ENCODE measurements around the gene ZNF181.
A peak's percentile ranks its signal among the peaks of the same experiment; 100 is the strongest.

The ZNF181 gene

DNA sequence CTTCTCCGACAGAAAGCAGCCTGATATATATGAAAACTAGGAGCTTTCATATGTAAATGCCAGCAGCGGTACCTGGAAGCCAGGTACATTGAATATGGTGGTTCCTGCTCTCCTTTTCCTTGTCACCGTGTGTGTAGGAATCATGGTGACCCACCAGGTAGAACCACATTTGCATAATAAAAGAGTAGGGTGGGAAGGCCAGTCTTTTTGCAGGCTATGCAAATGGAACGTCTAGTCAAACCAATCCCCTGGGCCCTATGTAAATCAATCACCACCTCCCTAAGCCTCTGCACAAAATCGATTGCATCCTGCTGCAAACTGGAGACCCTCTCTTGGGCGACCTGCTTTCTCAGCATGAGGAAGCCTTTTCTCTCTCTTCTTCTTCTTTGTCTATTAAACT is 22.2 kb upstream of the ZNF181 start:
- H3K27me3 ChIP-seq (ENCODE audit: insufficient read depth, low read length): no peaks in the 10 kb centered on the region
- no peak for DNase-seq
- no CpG with 5 or more reads among the region's 6 CpGs for WGBS (ENCODE audit: extremely low coverage, insufficient coverage, insufficient read length)

DNA sequence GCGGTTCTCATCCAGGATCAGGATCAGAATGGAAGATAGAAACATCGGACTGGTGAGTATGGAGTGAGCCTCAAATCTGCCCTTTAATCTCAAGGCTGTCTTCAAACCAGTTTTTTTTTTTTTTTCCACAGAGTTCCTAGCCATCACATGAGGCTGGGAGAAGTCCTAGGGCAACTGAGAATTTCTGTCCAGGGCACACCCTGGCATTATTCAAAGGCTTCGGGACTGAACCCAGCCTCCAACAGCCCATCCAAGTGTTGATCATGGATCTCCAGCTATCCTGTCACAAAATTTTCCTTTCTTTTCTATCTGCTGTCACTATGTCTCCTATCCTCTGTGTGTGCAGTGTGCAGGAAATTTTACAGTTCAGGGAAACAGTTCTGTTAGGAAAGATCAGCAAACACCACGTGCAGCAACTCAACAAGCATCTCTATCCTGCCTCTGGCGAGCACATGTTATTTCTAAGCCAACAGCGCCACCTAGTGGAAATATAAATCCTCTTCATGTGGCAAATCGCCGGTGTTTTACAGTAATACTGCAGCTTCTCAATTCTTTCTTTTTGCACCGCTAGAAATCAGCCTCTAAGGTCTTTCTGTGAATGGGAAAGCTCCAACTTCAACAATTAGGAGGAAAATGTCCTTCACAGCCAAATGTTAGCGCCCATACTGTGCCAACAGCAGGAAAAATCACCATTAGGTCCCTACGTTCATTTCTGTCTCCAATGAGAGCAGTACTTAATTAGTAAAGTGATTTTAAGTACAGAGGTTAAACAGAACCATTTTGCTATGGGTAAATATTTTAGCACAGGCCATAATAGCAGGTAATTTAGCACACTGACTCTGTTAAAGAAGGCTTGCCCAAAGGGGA is 21.4 kb upstream of the ZNF181 start:
- Histone ChIP-seq H2BK5ac (ENCODE audit: low read depth, low read length, poor library complexity) (no peak overlapping the region), H2AFZ (ENCODE audit: insufficient read depth, low read length, poor library complexity) (no peak overlapping the region), H4K8ac (ENCODE audit: low read depth, low read length) (no peak overlapping the region), H3K4me1 (ENCODE audit: control insufficient read depth in 1 of 2, insufficient read depth in 2 of 2, low read length in 2 of 2) (no peaks in the 10 kb centered on the region), H3K4me3 (ENCODE audit: low read depth, low read length) (no peak overlapping the region), H2AK5ac (ENCODE audit: low read length) (no peak overlapping the region), H3K79me1 (ENCODE audit: low read length) (no peaks in the 10 kb centered on the region), H3K4ac (ENCODE audit: low read depth, low read length) (no peak overlapping the region), H4K91ac (ENCODE audit: low read depth, low read length) (no peak overlapping the region), H3K23ac (ENCODE audit: low read length) (no peak overlapping the region), H3K36me3 (ENCODE audit: control insufficient read depth in 1 of 2, insufficient read depth in 2 of 2, low read length in 2 of 2) (no peaks in the 10 kb centered on the region), H3K79me2 (ENCODE audit: control insufficient read depth, insufficient read depth, low read length, poor library complexity) (no peaks in the 10 kb centered on the region), H3K4me2 (ENCODE audit: low read length) (no peak overlapping the region), H3K18ac (ENCODE audit: low read length) (no peak overlapping the region), H3K9ac (ENCODE audit: low read length) (no peak overlapping the region), H2BK120ac (ENCODE audit: insufficient read depth, low read length, poor library complexity) (no peak overlapping the region), H4K12ac (ENCODE audit: low read depth, low read length) (no peak overlapping the region), H3K27ac (ENCODE audit: low read depth, low read length) (no peak overlapping the region), H2BK12ac (ENCODE audit: low read length) (no peak overlapping the region), H3K14ac (ENCODE audit: low read length) (no peak overlapping the region), H3K9me3 (ENCODE audit: insufficient read depth, low read depth, low read length) (peaks cover 15% of the 10 kb centered on the region), H3K27me3 (ENCODE audit: insufficient read depth, low read length) (no peaks in the 10 kb centered on the region)
- peak; percentile 57 to 89 for DNase-seq
- no CpG with 5 or more reads among the region's 11 CpGs for WGBS (ENCODE audit: extremely low coverage, insufficient coverage, insufficient read length)

More for the DNA sequence above, 22.2 kb upstream of the ZNF181 start:
- Histone ChIP-seq H3K36me3 (ENCODE audit: control insufficient read depth in 1 of 2, insufficient read depth in 2 of 2, low read length in 2 of 2) (no peaks in the 10 kb centered on the region), H4K91ac (ENCODE audit: low read depth, low read length) (no peak overlapping the region), H2AFZ (ENCODE audit: insufficient read depth, low read length, poor library complexity) (no peak overlapping the region), H3K23ac (ENCODE audit: low read length) (no peak overlapping the region), H3K9ac (ENCODE audit: low read length) (no peak overlapping the region), H2BK12ac (ENCODE audit: low read length) (no peak overlapping the region), H3K4ac (ENCODE audit: low read depth, low read length) (no peak overlapping the region), H3K79me1 (ENCODE audit: low read length) (no peaks in the 10 kb centered on the region), H3K4me2 (ENCODE audit: low read length) (no peak overlapping the region), H3K9me3 (ENCODE audit: insufficient read depth, low read depth, low read length) (peaks cover 17% of the 10 kb centered on the region), H3K4me1 (ENCODE audit: control insufficient read depth in 1 of 2, insufficient read depth in 2 of 2, low read length in 2 of 2) (no peaks in the 10 kb centered on the region), H4K8ac (ENCODE audit: low read depth, low read length) (no peak overlapping the region), H3K79me2 (ENCODE audit: control insufficient read depth, insufficient read depth, low read length, poor library complexity) (no peaks in the 10 kb centered on the region), H2AK5ac (ENCODE audit: low read length) (no peak overlapping the region), H2BK5ac (ENCODE audit: low read depth, low read length, poor library complexity) (no peak overlapping the region), H3K27ac (ENCODE audit: low read depth, low read length) (no peak overlapping the region), H2BK120ac (ENCODE audit: insufficient read depth, low read length, poor library complexity) (no peak overlapping the region), H3K18ac (ENCODE audit: low read length) (no peak overlapping the region), H3K4me3 (ENCODE audit: low read depth, low read length) (no peak overlapping the region), H4K12ac (ENCODE audit: low read depth, low read length) (no peak overlapping the region), H3K14ac (ENCODE audit: low read length) (no peak overlapping the region)

DNA sequence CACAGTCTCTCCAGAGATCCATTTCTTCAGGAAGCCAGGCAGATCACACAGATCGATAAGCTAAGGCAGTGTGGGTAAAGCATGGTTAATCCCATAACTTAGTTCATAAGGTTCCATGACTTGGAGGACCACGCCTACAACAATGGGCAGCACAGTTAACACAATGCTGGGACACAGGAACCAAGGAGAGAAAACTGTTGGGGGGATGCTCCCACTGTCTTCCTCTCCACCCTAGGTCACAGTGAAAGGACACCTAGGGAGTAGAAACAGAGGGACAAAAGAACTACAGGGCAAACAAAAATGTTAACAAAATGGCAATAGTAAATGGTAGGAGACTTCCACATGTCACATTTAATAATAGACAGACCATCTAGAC is 20.8 kb upstream of the ZNF181 start:
- Histone ChIP-seq H3K14ac (ENCODE audit: low read length) (no peak overlapping the region), H3K27me3 (ENCODE audit: insufficient read depth, low read length) (no peaks in the 10 kb centered on the region), H2AFZ (ENCODE audit: insufficient read depth, low read length, poor library complexity) (no peak overlapping the region), H3K9ac (ENCODE audit: low read length) (no peak overlapping the region), H3K27ac (ENCODE audit: low read depth, low read length) (no peak overlapping the region), H4K8ac (ENCODE audit: low read depth, low read length) (no peak overlapping the region), H3K9me3 (ENCODE audit: insufficient read depth, low read depth, low read length) (peaks cover 11% of the 10 kb centered on the region), H3K4ac (ENCODE audit: low read depth, low read length) (no peak overlapping the region), H4K91ac (ENCODE audit: low read depth, low read length) (no peak overlapping the region), H2BK120ac (ENCODE audit: insufficient read depth, low read length, poor library complexity) (no peak overlapping the region), H3K36me3 (ENCODE audit: control insufficient read depth in 1 of 2, insufficient read depth in 2 of 2, low read length in 2 of 2) (no peaks in the 10 kb centered on the region), H2AK5ac (ENCODE audit: low read length) (no peak overlapping the region), H3K4me1 (ENCODE audit: control insufficient read depth in 1 of 2, insufficient read depth in 2 of 2, low read length in 2 of 2) (no peaks in the 10 kb centered on the region), H2BK12ac (ENCODE audit: low read length) (no peak overlapping the region), H3K18ac (ENCODE audit: low read length) (no peak overlapping the region), H3K79me2 (ENCODE audit: control insufficient read depth, insufficient read depth, low read length, poor library complexity) (no peaks in the 10 kb centered on the region), H2BK5ac (ENCODE audit: low read depth, low read length, poor library complexity) (no peak overlapping the region), H3K4me2 (ENCODE audit: low read length) (no peak overlapping the region), H3K23ac (ENCODE audit: low read length) (no peak overlapping the region), H3K79me1 (ENCODE audit: low read length) (no peaks in the 10 kb centered on the region), H4K12ac (ENCODE audit: low read depth, low read length) (no peak overlapping the region), H3K4me3 (ENCODE audit: low read depth, low read length) (no peak overlapping the region)
- no peak for DNase-seq
- no CpG with 5 or more reads among the region's 2 CpGs for WGBS (ENCODE audit: extremely low coverage, insufficient coverage, insufficient read length)

DNA sequence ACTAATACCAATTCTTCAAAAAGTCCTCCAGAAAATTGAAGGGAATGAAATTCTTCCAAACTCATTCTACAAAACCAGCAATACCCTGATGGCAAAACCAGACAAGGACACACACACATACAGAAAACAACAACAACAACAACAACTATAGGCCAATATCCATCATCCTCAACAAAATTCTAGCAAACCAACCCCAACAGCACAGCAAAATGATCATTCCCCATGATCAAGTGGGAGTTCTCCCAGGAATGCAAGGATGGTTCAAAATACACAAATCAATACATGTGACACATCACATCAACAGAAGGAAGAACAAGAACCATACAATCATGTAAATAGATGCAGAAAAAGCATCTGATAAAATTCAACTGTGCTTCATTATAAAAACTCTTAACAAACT is 18.7 kb upstream of the ZNF181 start:
- peaks cover 11% of the 10 kb centered on the region for H3K9me3 ChIP-seq (ENCODE audit: insufficient read depth, low read depth, low read length)
- no peak for DNase-seq
- no peaks in the 10 kb centered on the region for H3K27me3 ChIP-seq (ENCODE audit: insufficient read depth, low read length)
- H4K91ac ChIP-seq (ENCODE audit: low read depth, low read length): no peak overlapping the region
- H3K36me3 ChIP-seq (ENCODE audit: control insufficient read depth in 1 of 2, insufficient read depth in 2 of 2, low read length in 2 of 2): no peaks in the 10 kb centered on the region
- H3K27ac ChIP-seq (ENCODE audit: low read depth, low read length): no peak overlapping the region
- H3K4ac ChIP-seq (ENCODE audit: low read depth, low read length): no peak overlapping the region
- no peak overlapping the region for H2BK5ac ChIP-seq (ENCODE audit: low read depth, low read length, poor library complexity)
- H3K4me3 ChIP-seq (ENCODE audit: low read depth, low read length): no peak overlapping the region
- H2AK5ac ChIP-seq (ENCODE audit: low read length): no peak overlapping the region
- H2BK120ac ChIP-seq (ENCODE audit: insufficient read depth, low read length, poor library complexity): no peak overlapping the region
- H3K79me2 ChIP-seq (ENCODE audit: control insufficient read depth, insufficient read depth, low read length, poor library complexity): no peaks in the 10 kb centered on the region
- no peaks in the 10 kb centered on the region for H3K79me1 ChIP-seq (ENCODE audit: low read length)
- no peak overlapping the region for H3K4me2 ChIP-seq (ENCODE audit: low read length)
- H4K8ac ChIP-seq (ENCODE audit: low read depth, low read length): no peak overlapping the region
- H4K12ac ChIP-seq (ENCODE audit: low read depth, low read length): no peak overlapping the region
- H3K23ac ChIP-seq (ENCODE audit: low read length): no peak overlapping the region
- no peak overlapping the region for H3K14ac ChIP-seq (ENCODE audit: low read length)
- no peaks in the 10 kb centered on the region for H3K4me1 ChIP-seq (ENCODE audit: control insufficient read depth in 1 of 2, insufficient read depth in 2 of 2, low read length in 2 of 2)
- H2AFZ ChIP-seq (ENCODE audit: insufficient read depth, low read length, poor library complexity): no peak overlapping the region
- no peak overlapping the region for H2BK12ac ChIP-seq (ENCODE audit: low read length)
- no peak overlapping the region for H3K9ac ChIP-seq (ENCODE audit: low read length)
- no peak overlapping the region for H3K18ac ChIP-seq (ENCODE audit: low read length)

Data from trophoblast cell (in vitro differentiated cells and primary cell).